Hepatocyte (in vitro differentiated cells): ENCODE results near the gene ZNF780A. TPM values are rescaled to one million over a fixed set of nuclear protein-coding genes. Genes with fewer than 3 reads are reported as not detected.

ENCODE experiments used
- DNase-seq: peaks from one replicate; pipeline ENCODE4 v3.0.0-alpha.2; 2016; ENCODE audit warnings: low spot score
- H2AFZ ChIP-seq: fragments of 200-600 bp; sonication (generic); 2 replicates; pipeline ENCODE4 v1.6.0; 2016; ENCODE audit warnings: antibody characterized with exemption, mild to moderate bottlenecking
- H3K27ac ChIP-seq: fragments of 200-600 bp; sonication (generic); 2 replicates; pipeline ENCODE4 v1.5.1; 2016; ENCODE audit warnings: mild to moderate bottlenecking
- H3K27me3 ChIP-seq: fragments of 200-600 bp; sonication (generic); 2 replicates; pipeline ENCODE4 v1.6.1; 2016
- H3K36me3 ChIP-seq: fragments of 200-600 bp; sonication (generic); replicated peaks from 2 replicates; pipeline ENCODE4 v1.5.1; 2016; ENCODE audit warnings: low read depth; ENCODE audit not compliant: insufficient read depth
- H3K4me1 ChIP-seq: fragments of 200-600 bp; sonication (generic); 2 replicates; pipeline ENCODE4 v1.5.1; 2016; ENCODE audit warnings: mild to moderate bottlenecking, moderate library complexity; ENCODE audit not compliant: insufficient read depth
- H3K4me2 ChIP-seq: fragments of 200-600 bp; sonication (generic); 2 replicates; pipeline ENCODE4 v1.6.0; 2016
- H3K4me3 ChIP-seq: fragments of 200-600 bp; sonication (generic); 2 replicates; pipeline ENCODE4 v1.5.1; 2016; ENCODE audit warnings: mild to moderate bottlenecking
- H3K79me2 ChIP-seq: fragments of 200-600 bp; sonication (generic); 2 replicates; pipeline ENCODE4 v1.6.0; 2017; ENCODE audit warnings: mild to moderate bottlenecking
- H3K9me2 ChIP-seq: fragments of 200-600 bp; sonication (generic); replicated peaks from 2 replicates; pipeline ENCODE4 v1.6.0; 2017; ENCODE audit warnings: mild to moderate bottlenecking; ENCODE audit not compliant: insufficient read depth
- H3K9me3 ChIP-seq: fragments of 200-600 bp; sonication (generic); 2 replicates; pipeline ENCODE4 v1.5.1; 2016; ENCODE audit warnings: low read depth, mild to moderate bottlenecking
- H4K20me1 ChIP-seq: fragments of 200-600 bp; sonication (generic); 2 replicates; pipeline ENCODE4 v1.6.0; 2016; ENCODE audit warnings: mild to moderate bottlenecking; ENCODE audit not compliant: insufficient read depth, poor library complexity, severe bottlenecking
- EZH2 ChIP-seq: fragments of 200-600 bp; sonication (generic); IDR thresholded peaks from 2 replicates; pipeline ENCODE4 v1.6.1; 2016; ENCODE audit warnings: antibody characterized with exemption, mild to moderate bottlenecking, borderline replicate concordance
- EZH2phosphoT487 ChIP-seq: fragments of 200-600 bp; sonication (generic); IDR thresholded peaks from one replicate; pipeline ENCODE4 v1.6.1; 2018; ENCODE audit warnings: antibody characterized with exemption, mild to moderate bottlenecking, low read depth, moderate library complexity; ENCODE audit not compliant: unreplicated experiment, severe bottlenecking
- WGBS: methylation state at CpG from one replicate; pipeline ENCODE4 v1.1.6; 2016; ENCODE audit warnings: low lambda C conversion rate; ENCODE audit errors: missing lambda C conversion rate; 5-methylcytosine and 5-hydroxymethylcytosine counted together
- polyA plus RNA-seq: library from polyadenylated mRNA; unstranded; fragments of >200 nt; fragmentation: Nextera tagmentation; extraction: Ambion mirVana; gene quantifications from 2 replicates; pipeline ENCODE4 v1.2.1, GENCODE V29; 2016
- total RNA-seq: library from RNA; depleted of rRNA; stranded (reverse); fragments of >200 nt; gene quantifications from 2 replicates; pipeline ENCODE4 v1.2.3, GENCODE V29; 2014
- TF ChIP-seq, protein P1 (sequence below): fragments of 200-600 bp; sonication (generic); IDR thresholded peaks from 2 replicates; pipeline ENCODE4 v1.5.1; 2016; ENCODE audit warnings: antibody characterized with exemption, mild to moderate bottlenecking; ENCODE audit not compliant: poor library complexity

Gene ZNF780A
- total and polyA plus RNA-seq, 2 experiments from 2014 or later: 6.0 to 14.9 TPM

DNA sequence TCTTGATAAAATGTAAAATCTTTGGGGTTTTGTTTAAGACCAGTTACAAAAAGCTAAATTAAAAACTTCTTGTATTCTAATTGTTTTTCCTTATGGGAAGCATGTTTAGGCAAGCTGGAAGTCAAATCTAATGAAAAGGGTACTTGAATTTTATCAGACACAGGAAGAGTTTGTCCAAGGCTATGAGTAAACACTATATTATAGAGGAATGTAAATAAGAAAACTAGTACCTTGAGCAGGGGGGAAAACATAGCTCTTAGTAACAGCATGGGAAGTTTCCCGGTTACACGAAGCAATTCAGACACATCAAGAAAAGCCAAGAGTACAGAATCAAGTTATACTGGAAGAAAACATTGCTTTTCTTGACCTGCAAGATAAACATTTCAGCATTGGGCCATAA, 19.8 kb upstream of the ZNF780A start:
- H3K9me2 ChIP-seq: no peaks in the 10 kb centered on the region
- no peaks in the 10 kb centered on the region for H3K36me3 ChIP-seq
- WGBS: 77% methylated on average over 2 of the region's 2 CpGs
- H3K4me2 ChIP-seq: no peak overlapping the region
- DNase-seq: no peak
- H3K27ac ChIP-seq: no peak overlapping the region
- H3K9me3 ChIP-seq: no peaks in the 10 kb centered on the region
- no peaks in the 10 kb centered on the region for H3K79me2 ChIP-seq
- H3K4me1 ChIP-seq: no peaks in the 10 kb centered on the region
- no peaks in the 10 kb centered on the region for H4K20me1 ChIP-seq
- H2AFZ ChIP-seq: no peak overlapping the region
- H3K4me3 ChIP-seq: no peak overlapping the region
- no peak for TF ChIP-seq EZH2
- no peak for TF ChIP-seq EZH2phosphoT487
- TF ChIP-seq, protein P1, sequence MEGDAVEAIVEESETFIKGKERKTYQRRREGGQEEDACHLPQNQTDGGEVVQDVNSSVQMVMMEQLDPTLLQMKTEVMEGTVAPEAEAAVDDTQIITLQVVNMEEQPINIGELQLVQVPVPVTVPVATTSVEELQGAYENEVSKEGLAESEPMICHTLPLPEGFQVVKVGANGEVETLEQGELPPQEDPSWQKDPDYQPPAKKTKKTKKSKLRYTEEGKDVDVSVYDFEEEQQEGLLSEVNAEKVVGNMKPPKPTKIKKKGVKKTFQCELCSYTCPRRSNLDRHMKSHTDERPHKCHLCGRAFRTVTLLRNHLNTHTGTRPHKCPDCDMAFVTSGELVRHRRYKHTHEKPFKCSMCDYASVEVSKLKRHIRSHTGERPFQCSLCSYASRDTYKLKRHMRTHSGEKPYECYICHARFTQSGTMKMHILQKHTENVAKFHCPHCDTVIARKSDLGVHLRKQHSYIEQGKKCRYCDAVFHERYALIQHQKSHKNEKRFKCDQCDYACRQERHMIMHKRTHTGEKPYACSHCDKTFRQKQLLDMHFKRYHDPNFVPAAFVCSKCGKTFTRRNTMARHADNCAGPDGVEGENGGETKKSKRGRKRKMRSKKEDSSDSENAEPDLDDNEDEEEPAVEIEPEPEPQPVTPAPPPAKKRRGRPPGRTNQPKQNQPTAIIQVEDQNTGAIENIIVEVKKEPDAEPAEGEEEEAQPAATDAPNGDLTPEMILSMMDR: no peak
- no peaks in the 10 kb centered on the region for H3K27me3 ChIP-seq

DNA sequence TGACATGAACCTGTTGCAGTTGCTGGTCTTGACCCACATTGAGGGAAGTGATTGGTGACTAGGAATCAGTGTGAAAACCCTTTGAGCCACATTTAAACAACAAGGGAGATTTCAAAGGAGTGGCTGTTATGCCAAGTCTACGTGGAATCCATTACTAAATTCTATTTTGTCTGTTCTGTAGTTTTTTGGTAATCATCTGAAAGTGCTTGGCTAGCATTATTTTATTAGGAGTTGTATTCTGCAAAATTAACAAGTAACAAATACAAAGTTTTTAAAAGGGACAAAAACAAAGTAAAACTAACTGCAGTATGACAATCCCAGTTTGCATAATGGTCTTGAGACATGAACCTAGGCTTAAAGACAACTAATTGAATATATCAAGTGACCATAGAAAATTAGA, 14.0 kb upstream of the ZNF780A start:
- H3K27me3 ChIP-seq: no peaks in the 10 kb centered on the region
- H3K4me1 ChIP-seq: no peaks in the 10 kb centered on the region
- H4K20me1 ChIP-seq: no peaks in the 10 kb centered on the region
- TF ChIP-seq EZH2 (no peak), EZH2phosphoT487 (no peak)
- TF ChIP-seq, protein P1: no peak
- H3K27ac ChIP-seq: no peak overlapping the region
- H3K4me2 ChIP-seq: no peak overlapping the region
- WGBS: 42% methylated on average over 1 of the region's 1 CpG
- no peak overlapping the region for H2AFZ ChIP-seq
- no peaks in the 10 kb centered on the region for H3K36me3 ChIP-seq
- DNase-seq: no peak
- no peaks in the 10 kb centered on the region for H3K9me3 ChIP-seq
- no peak overlapping the region for H3K4me3 ChIP-seq
- H3K79me2 ChIP-seq: no peaks in the 10 kb centered on the region
- H3K9me2 ChIP-seq: no peaks in the 10 kb centered on the region

DNA sequence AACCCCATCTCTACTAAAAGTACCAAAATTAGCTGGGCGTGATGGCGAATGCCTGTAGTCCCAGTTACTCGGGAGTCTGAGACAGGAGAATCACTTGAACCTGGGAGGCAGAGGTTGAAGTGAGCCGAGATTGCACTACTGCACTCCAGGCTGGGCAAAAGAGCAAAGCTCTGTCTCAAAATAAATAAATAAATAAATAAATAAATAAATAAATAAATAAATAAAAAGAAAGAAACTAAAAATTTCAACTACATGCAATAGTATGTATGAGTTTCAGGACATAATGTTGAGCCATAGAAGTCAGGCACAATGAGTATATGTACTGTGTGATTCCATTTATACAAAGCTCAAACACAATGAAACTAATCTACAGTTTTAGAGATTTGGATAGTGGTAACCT, 12.9 kb upstream of the ZNF780A start:
- Histone ChIP-seq H3K9me2 (no peaks in the 10 kb centered on the region), H3K4me3 (no peak overlapping the region), H3K9me3 (no peaks in the 10 kb centered on the region), H3K79me2 (no peaks in the 10 kb centered on the region), H3K4me1 (no peaks in the 10 kb centered on the region), H2AFZ (no peak overlapping the region), H3K4me2 (no peak overlapping the region), H3K27me3 (no peaks in the 10 kb centered on the region), H3K36me3 (no peaks in the 10 kb centered on the region), H3K27ac (no peak overlapping the region), H4K20me1 (no peaks in the 10 kb centered on the region)
- TF ChIP-seq EZH2phosphoT487: no peak
- TF ChIP-seq, protein P1: no peak
- no peak for TF ChIP-seq EZH2
- 83% methylated on average over 4 of the region's 4 CpGs for WGBS
- DNase-seq: no peak

DNA sequence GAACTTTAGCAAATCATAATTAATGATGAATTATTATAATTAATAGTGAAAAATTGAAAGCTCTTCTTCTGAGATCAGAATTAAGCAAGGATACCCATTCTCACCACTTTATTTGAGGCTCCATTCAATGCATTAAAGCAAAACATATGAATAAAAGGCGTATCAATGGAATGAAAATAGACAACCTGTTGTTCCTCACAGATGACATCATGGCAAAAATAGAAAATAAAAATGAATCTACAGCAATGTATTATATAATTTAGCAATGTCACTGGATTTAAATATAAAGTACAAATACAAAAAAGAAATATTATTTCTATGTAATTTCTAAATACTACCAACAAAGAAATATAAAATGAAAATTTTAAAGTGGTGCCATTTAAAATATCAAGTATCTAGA, 11.1 kb upstream of the ZNF780A start:
- H4K20me1 ChIP-seq: no peaks in the 10 kb centered on the region
- no peak overlapping the region for H2AFZ ChIP-seq
- H3K79me2 ChIP-seq: no peaks in the 10 kb centered on the region
- no peaks in the 10 kb centered on the region for H3K4me1 ChIP-seq
- no peak overlapping the region for H3K4me3 ChIP-seq
- H3K4me2 ChIP-seq: no peak overlapping the region
- no peaks in the 10 kb centered on the region for H3K9me2 ChIP-seq
- TF ChIP-seq EZH2phosphoT487 (no peak), EZH2 (no peak)
- TF ChIP-seq, protein P1: no peak
- no peak for DNase-seq
- no peaks in the 10 kb centered on the region for H3K36me3 ChIP-seq
- no peaks in the 10 kb centered on the region for H3K27me3 ChIP-seq
- H3K9me3 ChIP-seq: no peaks in the 10 kb centered on the region
- H3K27ac ChIP-seq: no peak overlapping the region
- 94% methylated on average over 1 of the region's 1 CpG for WGBS
